ENCODE data around the gene SMG9.

GRCh38 chr19:43718627-43719377 is 36.0 kb downstream of the SMG9 start:
- TF ChIP-seq EGR1 (IDR thresholded peaks at IDR 0.05; ENCODE audit: low read depth in 2 of 2) (no peak), SP1 (IDR thresholded peaks at IDR 0.05) (no peak), RAD21 (IDR thresholded peaks at IDR 0.05) (no peak)
- TF ChIP-seq, protein P1, sequence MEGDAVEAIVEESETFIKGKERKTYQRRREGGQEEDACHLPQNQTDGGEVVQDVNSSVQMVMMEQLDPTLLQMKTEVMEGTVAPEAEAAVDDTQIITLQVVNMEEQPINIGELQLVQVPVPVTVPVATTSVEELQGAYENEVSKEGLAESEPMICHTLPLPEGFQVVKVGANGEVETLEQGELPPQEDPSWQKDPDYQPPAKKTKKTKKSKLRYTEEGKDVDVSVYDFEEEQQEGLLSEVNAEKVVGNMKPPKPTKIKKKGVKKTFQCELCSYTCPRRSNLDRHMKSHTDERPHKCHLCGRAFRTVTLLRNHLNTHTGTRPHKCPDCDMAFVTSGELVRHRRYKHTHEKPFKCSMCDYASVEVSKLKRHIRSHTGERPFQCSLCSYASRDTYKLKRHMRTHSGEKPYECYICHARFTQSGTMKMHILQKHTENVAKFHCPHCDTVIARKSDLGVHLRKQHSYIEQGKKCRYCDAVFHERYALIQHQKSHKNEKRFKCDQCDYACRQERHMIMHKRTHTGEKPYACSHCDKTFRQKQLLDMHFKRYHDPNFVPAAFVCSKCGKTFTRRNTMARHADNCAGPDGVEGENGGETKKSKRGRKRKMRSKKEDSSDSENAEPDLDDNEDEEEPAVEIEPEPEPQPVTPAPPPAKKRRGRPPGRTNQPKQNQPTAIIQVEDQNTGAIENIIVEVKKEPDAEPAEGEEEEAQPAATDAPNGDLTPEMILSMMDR (IDR thresholded peaks at IDR 0.05; ENCODE audit: low read depth, low read length, missing input control): no peak
